Heart right ventricle (tissue), 16 donors: ENCODE measurements around the gene KPNB1. TPM values are rescaled to one million over a fixed set of nuclear protein-coding genes. Genes with fewer than 3 reads are reported as not detected.

Experiments used
- ATAC-seq, 8 donors: fragments of 200-7000 bp; cut with Tn5 transposase; one replicate each; pipeline ENCODE4 v1.9.1; 2020; ENCODE audit warnings: mild to moderate bottlenecking in 8 of 8, moderate library complexity in 8 of 8, moderate number of reproducible peaks in 1 of 8
- DNase-seq, 2 donors: peaks; one replicate each; pipeline ENCODE4 v3.0.0-alpha.2; 2020
- H3K27ac ChIP-seq, 10 donors: fragments of 200-600 bp; sonication (generic) in 2 of 10; one replicate each; pipeline versions ENCODE4 v1.5.0 to v1.8.0; 2020 to 2022; ENCODE audit warnings: mild to moderate bottlenecking in 3 of 10
- H3K27me3 ChIP-seq, 7 donors: fragments of 200-600 bp; one replicate each; pipeline ENCODE4 v1.8.0; 2021 to 2022; ENCODE audit warnings: mild to moderate bottlenecking in 2 of 7
- H3K36me3 ChIP-seq, 9 donors: fragments of 200-600 bp; sonication (generic) in 1 of 9; one replicate each; pipeline versions ENCODE4 v1.5.0 to v1.8.0; 2020 to 2022; ENCODE audit warnings: mild to moderate bottlenecking in 2 of 9
- H3K4me1 ChIP-seq, 9 donors: fragments of 200-600 bp; sonication (generic) in 1 of 9; one replicate each; pipeline versions ENCODE4 v1.5.0 to v1.8.0; 2020 to 2022; ENCODE audit warnings: mild to moderate bottlenecking in 4 of 9
- H3K4me3 ChIP-seq, 10 donors: fragments of 200-600 bp; sonication (generic) in 2 of 10; one replicate each; pipeline versions ENCODE4 v1.5.0 to v1.8.0; 2020 to 2022; ENCODE audit warnings: mild to moderate bottlenecking in 7 of 10, moderate library complexity in 2 of 10
- H3K9me3 ChIP-seq, 11 donors: fragments of 200-600 bp in 10 of 11; sonication (generic) in 2 of 11; one replicate each; pipeline versions ENCODE4 v1.5.0 to v1.8.0; 2013 to 2022; ENCODE audit warnings: mild to moderate bottlenecking in 2 of 11, control low read depth in 1 of 11, moderate library complexity in 1 of 11
- CTCF ChIP-seq, 9 donors: fragments of 200-600 bp; sonication (generic) in 2 of 9; IDR thresholded peaks; one replicate each; pipeline versions ENCODE4 v1.5.0 to v1.8.0; 2021 to 2022; ENCODE audit warnings: antibody characterized with exemption in 9 of 9, mild to moderate bottlenecking in 5 of 9, moderate library complexity in 1 of 9
- WGBS, 2 donors: extraction: QIAGEN DNeasy Blood & Tissue Kit; methylation state at CpG; one replicate each; pipeline ENCODE4 v1.1.7; 2013; ENCODE audit warnings: inconsistent platforms in 1 of 2; 5-methylcytosine and 5-hydroxymethylcytosine counted together
- intact Hi-C, 10 donors: fragments of 100-400 bp; cut with DNase I; formaldehyde crosslinking; loops; one replicate each; pipeline versions ENCODE4 v1.11.1 to v1.14.2; 2022
- polyA plus RNA-seq, 2 donors: library from polyadenylated mRNA; stranded (reverse); fragments of 200-250 nt; gene quantifications; one replicate each; pipeline ENCODE4 v1.2.3, GENCODE V29; 2013
- total RNA-seq, 10 donors: library from RNA; stranded (reverse); fragmentation: NEBNext Ultra II Directional in 3 of 10; extraction: Animal tissue kit (Norgen Biotek cat#: 25700) in 3 of 10; gene quantifications; one replicate each; pipeline versions ENCODE4 v1.2.1 to v1.2.4, GENCODE V29; 2021 to 2023
- donor health status: Arrhythmogenic right ventricular cardiomyopathy.
- donor health status: ischemic (EF 13 %, LVEDD 7.1; RV severe dilation, severe dysfunction).
- donor health status: healthy with polysubstance abuse.
- donor health status: DM: no; HTN: yes; CAD: no.
- donor health status: DM: no; HTN: no; CAD: no.
- donor health status: ischemic (EF 25% LVEDD 6.9; RV normal size, moderate dysfunction).
- donor health status: ischemic (EF 25% LVEDD 5.7; RV mildly dilated, moderate dysfunction).
- donor health status: healthy.
- donor health status: DM: yes; HTN: yes; CAD: no.
- donor health status: Ischemic cardiomyopathy.
- donor health status: ischemic (EF 35%, LVEDD 5.7; RV mildly dilated, moderate dysfunction).
- donor health status: nonischemic (EF 11% LVEDD 7.7; RV severe dilation, severe dysfunction).
- donor health status: DM: yes; HTN: yes; CAD: no.
- donor health status: PGD.
- donor health status: ischemic (EF 29% LVEDD 5.4; RV normal size, mild dysfunction).
- donor health status: nonischemic (EF 23%, LVEDD 6.1; RV moderate dilation, normal function).

Gene KPNB1
- total and polyA plus RNA-seq, 12 donors = 30.6 to 236 (median 182) TPM

GRCh38 chr17:47712330-47713023 lies 62.8 kb downstream of the KPNB1 start:
- H3K4me1 ChIP-seq = peaks cover under 1 to 18% (median 8%) of the 10 kb centered on the region in 9 donors
- intact Hi-C loops = no loop called here
- ATAC-seq (no peak), DNase-seq (no peak)
- no peak overlapping the region for H3K4me3 ChIP-seq
- no peaks in the 10 kb centered on the region for H3K9me3 ChIP-seq
- TF ChIP-seq CTCF (IDR thresholded peaks at IDR 0.05) = no peak
- peaks cover 0 to 33% (median 8%) of the 10 kb centered on the region in 9 donors for H3K36me3 ChIP-seq
- 55 to 73% methylated on average over 5 of the region's 5 CpGs for WGBS, 2 donors
- H3K27ac ChIP-seq = no peak overlapping the region
- H3K27me3 ChIP-seq = peaks cover 0 to 8% (median 1%) of the 10 kb centered on the region in 7 donors

- DNase-seq = no peak
- H3K27ac ChIP-seq = no peak overlapping the region
- no peak for ATAC-seq
- peaks cover 0 to 29% (median 0%) of the 10 kb centered on the region in 9 donors for H3K4me1 ChIP-seq
- intact Hi-C loops = no loop called here
- peaks cover 0 to 27% (median 8%) of the 10 kb centered on the region in 9 donors for H3K36me3 ChIP-seq
- no peaks in the 10 kb centered on the region for H3K9me3 ChIP-seq
- TF ChIP-seq CTCF (IDR thresholded peaks at IDR 0.05) = no peak
- 40 to 43% methylated on average over 15 of the region's 15 CpGs for WGBS, 2 donors
- no peak overlapping the region for H3K4me3 ChIP-seq
- H3K27me3 ChIP-seq = peaks cover 0 to 24% (median 14%) of the 10 kb centered on the region in 7 donors
Observed at GRCh38 chr17:47713980-47714700, 64.4 kb downstream of the KPNB1 start.

GRCh38 chr17:47714773-47715396 lies 65.2 kb downstream of the KPNB1 start:
- H3K27ac ChIP-seq = peak overlapping the region in 1 of 10 donors; percentile 10
- no peak overlapping the region for H3K4me3 ChIP-seq
- H3K4me1 ChIP-seq = peaks cover 0 to 35% (median 0%) of the 10 kb centered on the region in 9 donors
- peaks cover 0 to 20% (median 8%) of the 10 kb centered on the region in 9 donors for H3K36me3 ChIP-seq
- H3K27me3 ChIP-seq = peaks cover 0 to 31% (median 21%) of the 10 kb centered on the region in 7 donors
- intact Hi-C loops = no loop called here
- 71 to 77% methylated on average over 6 of the region's 6 CpGs for WGBS, 2 donors
- ATAC-seq (no peak), DNase-seq (no peak)
- no peak for TF ChIP-seq CTCF (IDR thresholded peaks at IDR 0.05)
- H3K9me3 ChIP-seq = no peaks in the 10 kb centered on the region

- Histone ChIP-seq H3K36me3 (peaks cover 0 to 10% (median 3%) of the 10 kb centered on the region in 9 donors), H3K27me3 (peaks cover 4 to 40% (median 30%) of the 10 kb centered on the region in 7 donors), H3K4me1 (peaks cover 0 to 42% (median 0%) of the 10 kb centered on the region in 9 donors), H3K27ac (peak overlapping the region in 1 of 10 donors; percentile 3), H3K4me3 (no peak overlapping the region), H3K9me3 (no peaks in the 10 kb centered on the region)
- DNase-seq (no peak), ATAC-seq (no peak)
- TF ChIP-seq CTCF (IDR thresholded peaks at IDR 0.05) = no peak
- intact Hi-C loops = no loop called here
- 66 to 69% methylated on average over 10 of the region's 10 CpGs for WGBS, 2 donors
Observed at GRCh38 chr17:47715669-47716325, 66.1 kb downstream of the KPNB1 start.
